Stimulated activated CD4-positive, alpha-beta T cell treated with anti-CD3 and anti-CD28 coated beads, Interleukin-1b, Interleukin-23, amount 100 ng/mL, for 1 hour (primary cell): Measurements from ENCODE around the gene PRKAG2.
A peak's percentile ranks its signal among the peaks of the same experiment; 100 is the strongest.

Experiments used
- DNase-seq, 2 donors: peaks; one replicate each; pipeline ENCODE4 v3.0.0-alpha.2; 2020; ENCODE audit warnings: low read depth in 2 of 2

The PRKAG2 gene

GRCh38 chr7:151769188-151769821 lies 107.6 kb downstream of the PRKAG2 start:
- DNase-seq: no peak

DNA sequence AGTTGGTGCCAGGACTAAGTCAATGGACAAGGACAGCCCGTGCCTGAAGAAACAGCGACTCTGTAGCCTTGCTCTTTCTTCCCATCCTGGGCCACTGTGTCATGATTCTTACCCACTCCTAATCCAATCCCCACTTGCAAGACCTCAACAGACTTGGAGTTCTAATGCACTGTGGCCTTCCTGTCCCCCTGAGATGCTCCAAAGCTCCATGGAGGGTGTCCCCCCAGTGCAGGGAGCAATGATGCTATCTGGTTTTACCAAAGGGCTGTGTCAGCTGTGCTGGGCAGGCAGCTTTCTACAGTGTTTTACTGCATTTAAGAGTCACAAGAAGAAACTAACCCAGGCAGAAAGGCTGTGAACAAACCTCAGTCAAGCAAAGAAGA lies 108.1 kb downstream of the PRKAG2 start:
- DNase-seq: no peak

- no peak for DNase-seq
Measured at GRCh38 chr7:151767557-151767956, 109.4 kb downstream of the PRKAG2 start.

DNA sequence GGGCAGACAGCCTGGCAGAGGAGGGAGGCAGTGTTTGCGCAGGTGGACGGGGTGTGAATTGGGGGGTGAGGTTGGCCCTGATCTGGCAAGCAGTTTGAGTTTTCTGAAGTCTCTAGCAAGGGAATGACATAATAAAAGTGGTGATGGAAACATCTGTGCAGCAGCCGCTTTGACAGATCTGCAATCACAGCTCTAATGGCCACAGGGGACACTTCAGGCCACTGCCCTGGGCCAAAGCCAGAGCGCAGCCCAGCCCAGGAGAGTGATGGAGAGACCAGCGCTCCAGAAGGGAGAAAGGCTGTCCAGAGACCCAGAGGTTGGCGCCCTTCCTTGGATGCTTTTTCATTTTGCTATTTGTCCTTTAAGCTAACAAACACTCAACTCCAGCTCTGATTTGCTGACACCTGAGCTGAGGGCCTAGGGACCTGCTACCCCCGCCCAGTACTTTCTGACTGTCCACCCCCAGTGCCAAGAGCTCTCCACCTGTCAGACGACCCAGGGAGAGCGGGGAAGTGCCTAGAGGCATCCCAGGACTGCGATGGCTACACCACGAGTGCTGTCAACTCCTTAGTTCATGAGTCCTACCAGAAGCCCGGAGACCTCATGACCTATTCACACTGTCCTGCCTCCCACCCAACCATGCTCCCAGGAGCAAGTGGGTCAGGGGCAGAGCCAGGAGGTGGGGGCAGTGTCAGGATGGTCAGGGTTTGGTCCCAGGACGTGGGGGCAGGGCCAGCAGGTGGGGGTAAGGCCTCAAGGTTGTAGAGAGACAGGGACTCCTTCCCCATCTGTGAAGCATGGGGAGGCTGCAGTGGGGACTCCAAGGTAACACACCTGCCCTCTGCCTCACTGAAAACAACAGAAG lies 112.6 kb downstream of the PRKAG2 start:
- DNase-seq: no peak

DNA sequence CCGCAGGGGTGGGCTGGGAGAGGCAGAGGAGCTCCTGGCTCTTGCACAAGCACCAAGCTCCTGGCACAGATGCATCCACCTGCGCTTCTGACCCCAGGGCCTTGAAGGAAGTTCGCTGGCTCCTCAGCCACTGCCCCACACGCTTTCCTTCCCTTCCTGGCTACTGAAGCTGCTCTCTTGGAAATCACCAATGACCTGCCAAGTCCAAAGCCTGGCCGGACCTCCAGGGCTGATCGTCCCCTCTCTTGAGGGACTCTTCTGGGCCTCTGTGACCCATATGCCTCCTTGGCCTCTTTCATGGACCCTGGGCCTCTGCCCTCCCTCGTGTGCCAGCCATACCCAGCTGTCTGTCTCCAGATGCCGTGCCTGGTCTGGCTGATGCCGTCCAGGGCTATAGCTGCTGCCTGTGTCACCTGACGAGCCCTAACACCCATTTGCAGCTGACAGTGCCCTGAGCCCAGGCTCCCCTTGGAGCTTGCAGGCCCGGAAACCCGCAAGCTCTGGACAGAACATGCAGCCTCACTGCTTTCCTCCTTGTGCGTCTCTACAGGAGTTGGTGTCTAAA lies 113.4 kb downstream of the PRKAG2 start:
- no peak for DNase-seq

- DNase-seq: no peak
Measured at GRCh38 chr7:151762583-151763245, 114.2 kb downstream of the PRKAG2 start.

GRCh38 chr7:151761957-151762356 lies 115.0 kb downstream of the PRKAG2 start:
- DNase-seq: no peak

- DNase-seq: no peak
Measured at GRCh38 chr7:151761231-151761630, 115.7 kb downstream of the PRKAG2 start.

GRCh38 chr7:151759591-151760042 lies 117.3 kb downstream of the PRKAG2 start:
- DNase-seq: peak in 1 of 2 donors; percentile 37

GRCh38 chr7:151758622-151759540 lies 118.0 kb downstream of the PRKAG2 start:
- no peak for DNase-seq

- DNase-seq: no peak
Measured at GRCh38 chr7:151757274-151757673, 119.6 kb downstream of the PRKAG2 start.

- no peak for DNase-seq
Measured at GRCh38 chr7:151756866-151757265, 120.0 kb downstream of the PRKAG2 start.

DNA sequence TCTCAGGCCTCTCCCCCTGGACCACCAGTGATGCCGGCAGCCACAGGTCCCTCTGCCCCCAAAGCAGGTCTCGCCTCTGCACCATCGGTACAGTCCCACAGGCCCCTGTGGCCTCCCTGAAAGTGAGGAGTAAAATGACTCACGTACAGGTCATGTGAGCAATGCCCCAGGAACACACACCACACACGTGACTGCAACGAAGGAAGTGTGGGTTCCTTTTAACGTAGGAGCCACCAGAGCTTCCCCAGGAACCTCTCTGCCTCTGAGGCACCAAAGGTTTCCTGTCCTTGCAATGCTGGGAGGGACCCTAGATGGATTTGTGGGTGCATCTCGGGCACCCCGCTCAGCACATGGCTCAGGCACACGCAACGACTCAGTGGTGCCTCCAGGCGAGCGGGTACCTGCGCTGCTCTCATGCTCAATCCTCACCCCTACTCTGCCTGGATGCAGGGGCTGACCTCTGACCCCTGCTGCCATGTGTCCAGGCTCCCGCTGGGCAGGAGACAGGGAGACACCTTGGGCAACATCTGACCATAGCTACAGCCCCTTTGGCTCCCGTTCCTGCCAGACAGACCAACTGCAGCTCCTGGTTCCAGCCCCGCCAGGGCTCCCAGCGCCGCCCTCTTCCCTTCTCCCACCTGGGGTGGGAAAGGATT lies 120.7 kb downstream of the PRKAG2 start:
- peak in 1 of 2 donors; percentile 6 for DNase-seq

DNA sequence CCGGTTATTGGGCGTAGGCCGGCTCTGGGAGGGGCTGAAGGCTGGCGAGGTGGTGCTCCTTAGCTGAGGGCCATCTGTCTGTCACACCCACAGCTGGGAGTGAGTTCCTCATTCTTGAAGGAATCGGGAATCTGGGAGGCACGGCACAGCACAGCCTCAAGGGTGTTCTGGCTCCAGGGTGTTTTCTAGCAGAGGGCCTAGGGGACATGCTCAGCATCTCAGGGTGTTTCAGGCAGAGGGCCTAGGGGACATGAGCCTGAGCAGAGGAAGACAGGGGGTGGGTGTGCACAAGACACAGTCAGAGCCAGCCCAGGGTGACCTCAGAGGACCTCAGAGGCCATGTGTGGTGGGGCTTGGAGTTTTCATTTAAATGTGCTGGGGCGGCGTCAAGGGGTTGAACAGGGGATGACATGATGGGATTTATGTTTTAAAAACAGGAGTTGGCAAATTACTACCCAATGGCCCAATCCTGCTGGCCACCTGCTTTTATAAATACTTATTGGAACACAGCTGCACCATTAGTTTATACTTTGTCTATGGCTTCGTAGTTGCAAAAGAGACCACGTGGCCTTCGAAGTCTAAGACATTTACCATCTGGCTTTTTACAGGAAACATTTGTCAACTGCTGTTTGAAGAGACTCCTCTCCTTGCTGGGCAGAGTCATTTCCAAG lies 121.6 kb downstream of the PRKAG2 start:
- DNase-seq: no peak

DNA sequence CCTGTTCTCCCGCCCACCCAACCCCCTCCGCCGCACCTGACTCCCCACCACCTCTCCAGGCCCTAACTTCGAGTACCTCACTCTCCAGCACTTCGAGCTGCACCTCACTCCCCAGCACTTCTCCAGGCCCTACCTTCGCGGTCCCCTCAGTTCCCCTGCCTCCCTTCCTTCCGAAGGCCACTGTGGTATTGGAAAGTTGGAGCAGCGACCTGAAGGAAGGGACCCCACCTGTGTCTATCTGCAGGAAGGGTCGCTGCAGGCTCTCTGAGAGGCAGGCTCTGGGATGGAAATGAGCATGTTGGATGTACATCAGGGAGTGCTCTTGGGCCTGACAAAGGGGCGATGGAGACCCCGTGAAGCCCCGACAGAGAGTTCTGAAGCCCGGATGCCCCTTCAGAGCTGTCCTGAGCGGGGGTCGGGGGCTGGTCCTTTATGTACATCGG lies 122.2 kb downstream of the PRKAG2 start:
- DNase-seq: no peak

GRCh38 chr7:151754142-151754590 lies 122.7 kb downstream of the PRKAG2 start:
- DNase-seq: no peak

DNA sequence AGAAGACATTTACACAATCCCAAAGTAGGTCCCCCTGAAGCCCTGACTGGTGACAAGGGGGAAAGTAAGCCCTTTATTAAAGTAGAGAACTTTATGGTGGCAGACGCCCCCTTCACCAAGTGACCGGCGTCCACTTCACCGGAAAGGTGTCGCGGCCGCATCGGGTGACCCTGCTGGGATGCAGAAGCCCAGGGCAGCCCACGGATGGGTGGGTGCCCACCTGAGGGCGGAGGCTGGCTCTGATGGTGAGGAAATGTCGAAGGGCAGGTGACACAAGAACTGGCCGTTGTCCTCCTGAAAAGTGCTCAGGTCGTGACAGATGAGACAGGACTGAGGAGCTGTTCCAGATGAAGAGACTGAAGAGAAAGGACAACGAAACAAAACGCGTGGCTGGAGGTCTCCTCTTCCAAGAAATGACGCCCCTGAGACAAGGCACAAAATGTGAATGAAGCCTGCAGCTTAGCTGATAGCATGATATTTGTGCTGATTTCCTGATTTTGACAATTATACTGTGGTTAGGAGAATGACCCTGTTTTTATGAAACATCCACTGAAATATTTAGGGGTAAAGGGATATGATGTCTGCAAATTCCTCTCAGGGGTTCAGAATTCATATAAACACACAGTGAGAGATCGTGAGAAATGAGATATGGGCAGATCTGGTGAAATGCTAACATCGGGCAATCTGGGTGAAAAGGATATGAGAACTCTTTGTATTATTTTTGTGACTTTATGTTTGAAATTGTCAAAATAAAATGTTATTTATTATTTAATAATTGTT lies 123.9 kb downstream of the PRKAG2 start:
- no peak for DNase-seq

- DNase-seq: no peak
Measured at GRCh38 chr7:151752037-151752436, 124.9 kb downstream of the PRKAG2 start.

DNA sequence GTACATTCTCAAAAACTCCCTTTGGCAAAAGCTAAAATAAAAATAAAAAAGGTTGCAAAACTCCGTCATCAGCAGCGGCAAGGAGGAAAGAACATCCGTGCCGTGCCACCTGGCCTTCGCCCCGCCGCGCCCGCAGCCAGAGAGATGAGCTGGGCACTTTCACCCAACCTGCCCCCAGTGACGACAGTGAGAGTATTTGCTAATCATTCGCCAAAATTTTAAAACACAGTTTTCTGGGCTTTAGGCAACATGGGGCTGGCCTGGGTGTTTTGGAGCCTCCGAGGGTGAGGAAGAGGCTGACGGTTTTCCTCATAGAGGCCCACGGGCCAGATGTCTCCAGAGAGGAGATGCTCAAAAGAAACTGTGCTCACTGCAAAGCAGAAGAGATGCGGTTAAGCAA lies 128.2 kb downstream of the PRKAG2 start:
- no peak for DNase-seq
